Endothelial cell of umbilical vein (primary cell): ENCODE data around the gene UBL7. TPM values are rescaled to one million over a fixed set of nuclear protein-coding genes. Genes with fewer than 3 reads are reported as not detected.
A peak's percentile ranks its signal among the peaks of the same experiment; 100 is the strongest.

Source experiments
- BruUV-seq: library from RNA; stranded (reverse); fragments of 400-500 nt; replicated peaks from 2 replicates; lab custom pipeline; 2021; lab: Mats Ljungman, UMichigan
- CTCF ChIA-PET: fragments of 300-600, 350-600 bp; sonication (Branson Sonifier 250); formaldehyde crosslinking; loops from one replicate; lab custom pipeline; 2021; ENCODE audit warnings: antibody characterized with exemption, inconsistent platforms; lab: Charles Lee
- POLR2A ChIA-PET: fragments of 300-600, 350-600 bp; sonication (Branson Sonifier 250); formaldehyde crosslinking; loops from one replicate; lab custom pipeline; 2021; ENCODE audit warnings: antibody characterized with exemption, inconsistent platforms; lab: Charles Lee
- DNase-seq: peaks from one replicate; pipeline ENCODE4 v3.0.0-alpha.2; 2011; ENCODE audit warnings: low read depth, low spot score
- FAIRE-seq: peaks from 2 replicates; lab custom pipeline; 2011; peaks lifted over from hg19 to GRCh38; lab: Jason Lieb, UNC
- H2AFZ ChIP-seq: 2 replicates; pipeline ENCODE4 v1.6.0; 2012; ENCODE audit warnings: low read depth, low read length, control low read depth, inconsistent platforms
- H3K27ac ChIP-seq: 2 replicates; pipeline ENCODE4 v1.5.1; 2011; ENCODE audit warnings: low read depth, mild to moderate bottlenecking, control low read depth, low read length, moderate library complexity; ENCODE audit not compliant: insufficient read depth
- H3K27me3 ChIP-seq, 2 experiments: 2 replicates each; pipeline versions ENCODE4 v1.6.0 to v1.6.1; 2011; ENCODE audit warnings: low read length in 2 of 2, mixed read lengths in 1 of 2; ENCODE audit not compliant: control insufficient read depth in 2 of 2, insufficient read depth in 2 of 2
- H3K36me3 ChIP-seq, 2 experiments: 2 replicates in 1 of 2; 3 replicates in 1 of 2; pipeline ENCODE4 v1.5.1; 2011; ENCODE audit warnings: low read length in 2 of 2, mild to moderate bottlenecking in 1 of 2, moderate library complexity in 1 of 2; ENCODE audit not compliant: control insufficient read depth in 2 of 2, insufficient read depth in 2 of 2; ENCODE audit errors: extremely low read depth in 1 of 2
- H3K4me1 ChIP-seq: 3 replicates; pipeline ENCODE4 v1.5.1; 2011; ENCODE audit warnings: mild to moderate bottlenecking, low read length; ENCODE audit not compliant: control insufficient read depth, insufficient read depth; ENCODE audit errors: extremely low read depth
- H3K4me2 ChIP-seq: 2 replicates; pipeline ENCODE4 v1.6.1; 2011; ENCODE audit warnings: low read length, control low read depth, mixed read lengths; ENCODE audit not compliant: insufficient read depth
- H3K4me3 ChIP-seq, 3 experiments: fragments of 200-600 bp in 1 of 3; sonication (generic), shearing (Covaris generic) in 1 of 3; replicated peaks in 1 of 3; 2 replicates each; pipeline ENCODE4 v1.5.1; 2011 to 2016; ENCODE audit warnings: control low read depth in 3 of 3, low read length in 3 of 3, mild to moderate bottlenecking in 2 of 3, inconsistent platforms in 1 of 3, low read depth in 1 of 3, moderate library complexity in 1 of 3; ENCODE audit not compliant: insufficient read depth in 1 of 3
- H3K79me2 ChIP-seq: 2 replicates; pipeline ENCODE4 v1.6.0; 2012; ENCODE audit warnings: low read length, inconsistent platforms; ENCODE audit not compliant: control insufficient read depth, insufficient read depth
- H3K9ac ChIP-seq: replicated peaks from 2 replicates; pipeline ENCODE3; 2011; ENCODE audit warnings: low read length, control low read depth; ENCODE audit not compliant: insufficient read depth; ENCODE audit errors: extremely low read depth
- H3K9me1 ChIP-seq: replicated peaks from 3 replicates; pipeline ENCODE4 v1.6.0; 2011; ENCODE audit warnings: mild to moderate bottlenecking, low read length; ENCODE audit not compliant: control insufficient read depth, insufficient read depth; ENCODE audit errors: extremely low read depth
- H3K9me3 ChIP-seq: replicated peaks from 2 replicates; pipeline ENCODE4 v1.5.1; 2012; ENCODE audit warnings: low read length, inconsistent platforms; ENCODE audit not compliant: control insufficient read depth, insufficient read depth
- H4K20me1 ChIP-seq: replicated peaks from 2 replicates; pipeline ENCODE3; 2011; ENCODE audit warnings: mild to moderate bottlenecking, low read length; ENCODE audit not compliant: control insufficient read depth, insufficient read depth; ENCODE audit errors: extremely low read depth
- EZH2 ChIP-seq: IDR thresholded peaks from 2 replicates; pipeline ENCODE4 v1.6.1; 2012; ENCODE audit warnings: borderline replicate concordance, low read depth, mild to moderate bottlenecking, moderate library complexity, low read length, inconsistent platforms; ENCODE audit not compliant: severe bottlenecking
- FOS ChIP-seq: IDR thresholded peaks from 2 replicates; pipeline ENCODE4 v1.6.1; 2011; ENCODE audit warnings: mild to moderate bottlenecking, low read length, moderate library complexity, borderline replicate concordance; ENCODE audit not compliant: insufficient read depth
- GATA2 ChIP-seq: IDR thresholded peaks from 2 replicates; pipeline ENCODE4 v1.7.0; 2011; ENCODE audit warnings: low read depth, mild to moderate bottlenecking, moderate library complexity, mixed read lengths, low read length; ENCODE audit not compliant: insufficient read length, insufficient read depth
- JUN ChIP-seq: IDR thresholded peaks from 2 replicates; pipeline ENCODE4 v1.6.1; 2011; ENCODE audit warnings: borderline replicate concordance, low read depth; ENCODE audit not compliant: insufficient read length, insufficient read depth
- MYC ChIP-seq: IDR thresholded peaks from one replicate; pipeline ENCODE4 v1.6.1; 2011; ENCODE audit warnings: mild to moderate bottlenecking, low read depth, low read length
- POLR2A ChIP-seq: IDR thresholded peaks from 2 replicates; pipeline ENCODE4 v1.6.1; 2012; ENCODE audit warnings: low read depth, mild to moderate bottlenecking, control low read depth, low read length
- POLR2AphosphoS5 ChIP-seq: IDR thresholded peaks from 2 replicates; pipeline ENCODE4 v1.6.1; 2012; ENCODE audit warnings: low read depth, mild to moderate bottlenecking, control low read depth, low read length, moderate library complexity; ENCODE audit not compliant: insufficient read depth
- dilution Hi-C: fragments of 300-500 bp; cut with MboI; formaldehyde crosslinking; loops from one replicate; pipeline ENCODE4 v1.15.0; 2019; ENCODE audit warnings: low sequenced_read_pairs; ENCODE audit not compliant: extremely low pct_ligation_motif_present
- intact Hi-C: fragments of 100-400 bp; cut with micrococcal nuclease; formaldehyde crosslinking; loops from one replicate; pipeline ENCODE4 v1.10.0; 2022
- polyA plus RNA-seq, 4 experiments: library from polyadenylated mRNA; depleted of rRNA in 3 of 4; stranded (reverse) in 3 of 4; unstranded in 1 of 4; fragments of >200 nt; gene quantifications; 2 replicates each; pipeline versions ENCODE4 v1.2.1 to v1.2.3, GENCODE V29; 2011 to 2012; ENCODE audit warnings: missing spikeins in 1 of 4
- total RNA-seq: library from RNA; stranded (reverse); gene quantifications from 2 replicates; pipeline ENCODE4 v1.2.3, GENCODE V29; 2021
- TF ChIP-seq, protein P1 (sequence below), 2 donors: IDR thresholded peaks; 1 replicate in 1 of 2; 2 replicates in 1 of 2; pipeline ENCODE4 v1.5.1; 2011; ENCODE audit warnings: low read length in 2 of 2, mild to moderate bottlenecking in 2 of 2, moderate library complexity in 2 of 2, control low read depth in 1 of 2, inconsistent platforms in 1 of 2, low read depth in 1 of 2; ENCODE audit not compliant: insufficient read depth in 1 of 2; ENCODE audit errors: extremely low read depth in 1 of 2
- TF ChIP-seq, protein P2 (sequence below): IDR thresholded peaks from 2 replicates; pipeline ENCODE4 v1.6.1; 2011; ENCODE audit not compliant: insufficient read depth, insufficient read length

Gene UBL7
- total and polyA plus RNA-seq, 2 donors (not counting 3 experiments of a cell fraction or from before 2014, with no cell fraction given), result 32.8 to 90.4 TPM

DNA sequence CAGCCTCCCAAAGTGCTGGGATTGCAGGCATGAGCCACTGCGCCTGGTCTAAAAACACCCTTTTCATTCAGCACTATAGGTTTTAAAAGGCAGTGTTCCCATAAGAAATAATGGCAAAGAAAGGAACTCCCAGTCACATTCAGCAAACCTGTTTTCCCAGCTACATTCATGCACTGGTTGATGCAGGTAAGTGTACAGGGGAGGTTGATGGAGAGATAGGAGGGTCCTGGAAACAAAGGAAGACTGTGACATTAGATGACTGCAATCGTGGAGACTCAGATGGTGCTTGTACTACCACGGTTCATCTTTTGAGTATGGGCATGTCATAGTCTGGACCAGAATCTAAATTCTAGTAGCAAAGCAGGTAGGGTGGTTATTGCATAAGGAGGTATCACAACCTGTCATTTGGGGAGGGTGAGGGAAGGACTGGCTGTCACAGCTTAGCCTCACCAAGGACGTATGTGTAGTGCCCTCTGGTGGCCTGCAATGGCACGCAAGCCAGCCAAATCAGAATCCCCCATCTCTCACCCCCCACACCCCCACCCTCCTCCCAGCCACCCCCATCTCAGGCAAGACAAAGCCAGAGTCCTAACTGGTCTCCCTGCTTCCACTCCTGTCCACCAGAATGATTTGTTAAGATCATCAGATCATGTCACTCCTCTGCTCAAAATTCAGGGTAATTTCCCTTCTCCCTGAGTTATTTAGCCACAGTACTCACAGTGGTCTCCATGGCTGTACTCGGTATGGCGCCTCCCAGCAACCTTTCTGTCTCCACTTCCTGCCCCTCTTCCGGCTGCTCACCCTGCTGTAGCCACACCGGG is 28.8 kb upstream of the UBL7 start:
- H3K9me3 ChIP-seq, result no peaks in the 10 kb centered on the region
- no peak overlapping the region for H3K4me3 ChIP-seq
- ChIA-PET POLR2A (no interaction called here), CTCF (interaction anchor here (0.6 to 2.0 kb wide), 22 partner anchors 8 to 128 kb away, joined by 3 to 27 read pairs (median 4); partner anchors contain the start of genes ARID3B and CYP11A1)
- no peaks in the 10 kb centered on the region for H3K36me3 ChIP-seq
- no peak overlapping the region for H3K27ac ChIP-seq
- peak; percentile 59 for FAIRE-seq
- no peaks in the 10 kb centered on the region for H3K79me2 ChIP-seq
- peaks cover 4% of the 10 kb centered on the region for H3K4me1 ChIP-seq
- dilution Hi-C loops, result no loop called here
- DNase-seq, result peak; percentile 44
- BruUV-seq, result no TSS peak
- H3K9me1 ChIP-seq, result no peaks in the 10 kb centered on the region
- H2AFZ ChIP-seq, result peak overlapping the region; percentile 75
- no peaks in the 10 kb centered on the region for H3K27me3 ChIP-seq
- H4K20me1 ChIP-seq, result no peaks in the 10 kb centered on the region
- intact Hi-C loops, result loop anchor here (1.0 kb wide), 3 partner anchors 51 to 115 kb away; no protein-coding TSS in a partner anchor
- H3K4me2 ChIP-seq, result no peak overlapping the region
- TF ChIP-seq, protein P1, sequence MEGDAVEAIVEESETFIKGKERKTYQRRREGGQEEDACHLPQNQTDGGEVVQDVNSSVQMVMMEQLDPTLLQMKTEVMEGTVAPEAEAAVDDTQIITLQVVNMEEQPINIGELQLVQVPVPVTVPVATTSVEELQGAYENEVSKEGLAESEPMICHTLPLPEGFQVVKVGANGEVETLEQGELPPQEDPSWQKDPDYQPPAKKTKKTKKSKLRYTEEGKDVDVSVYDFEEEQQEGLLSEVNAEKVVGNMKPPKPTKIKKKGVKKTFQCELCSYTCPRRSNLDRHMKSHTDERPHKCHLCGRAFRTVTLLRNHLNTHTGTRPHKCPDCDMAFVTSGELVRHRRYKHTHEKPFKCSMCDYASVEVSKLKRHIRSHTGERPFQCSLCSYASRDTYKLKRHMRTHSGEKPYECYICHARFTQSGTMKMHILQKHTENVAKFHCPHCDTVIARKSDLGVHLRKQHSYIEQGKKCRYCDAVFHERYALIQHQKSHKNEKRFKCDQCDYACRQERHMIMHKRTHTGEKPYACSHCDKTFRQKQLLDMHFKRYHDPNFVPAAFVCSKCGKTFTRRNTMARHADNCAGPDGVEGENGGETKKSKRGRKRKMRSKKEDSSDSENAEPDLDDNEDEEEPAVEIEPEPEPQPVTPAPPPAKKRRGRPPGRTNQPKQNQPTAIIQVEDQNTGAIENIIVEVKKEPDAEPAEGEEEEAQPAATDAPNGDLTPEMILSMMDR (IDR thresholded peaks at IDR 0.05; ENCODE audit: extremely low read depth in 1 of 2, insufficient read depth in 1 of 2, low read depth in 1 of 2, low read length in 2 of 2), result peak; percentile 44 to 77
- no peak for TF ChIP-seq FOS
- no peak overlapping the region for H3K9ac ChIP-seq

DNA sequence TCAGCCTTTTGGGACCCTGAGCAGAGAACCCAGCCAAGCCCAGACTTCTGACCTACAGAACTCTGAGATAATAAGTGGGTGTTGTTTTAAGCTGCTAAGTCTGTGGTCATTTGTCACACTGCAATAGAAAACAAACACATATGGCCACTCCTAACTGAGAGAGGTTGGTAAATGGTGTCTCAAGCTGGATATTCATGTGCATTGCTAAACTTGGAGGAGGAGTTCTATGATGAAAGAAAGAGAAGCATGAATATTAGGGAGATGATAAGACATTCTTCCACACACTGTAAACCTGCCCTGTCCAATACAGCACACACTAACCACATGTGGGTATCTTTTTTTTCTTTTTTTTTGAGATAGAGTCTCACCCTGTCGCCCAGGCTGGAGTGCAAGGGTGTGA is 27.8 kb upstream of the UBL7 start:
- Histone ChIP-seq H3K9me1 (no peaks in the 10 kb centered on the region), H2AFZ (no peak overlapping the region), H3K79me2 (no peaks in the 10 kb centered on the region), H3K4me1 (peaks cover 4% of the 10 kb centered on the region), H3K9ac (no peak overlapping the region), H3K27ac (no peak overlapping the region), H3K27me3 (no peaks in the 10 kb centered on the region), H3K36me3 (no peaks in the 10 kb centered on the region), H4K20me1 (no peaks in the 10 kb centered on the region), H3K4me2 (no peak overlapping the region), H3K9me3 (no peaks in the 10 kb centered on the region), H3K4me3 (no peak overlapping the region)
- intact Hi-C loops, result loop anchor here (1.0 kb wide), 3 partner anchors 50 to 114 kb away; no protein-coding TSS in a partner anchor
- DNase-seq (no peak), FAIRE-seq (no peak)
- dilution Hi-C loops, result no loop called here
- TF ChIP-seq POLR2A, result no peak
- TF ChIP-seq, protein P1 (IDR thresholded peaks at IDR 0.05; ENCODE audit: extremely low read depth in 1 of 2, insufficient read depth in 1 of 2, low read depth in 1 of 2, low read length in 2 of 2), result no peak
- TF ChIP-seq, protein P2, sequence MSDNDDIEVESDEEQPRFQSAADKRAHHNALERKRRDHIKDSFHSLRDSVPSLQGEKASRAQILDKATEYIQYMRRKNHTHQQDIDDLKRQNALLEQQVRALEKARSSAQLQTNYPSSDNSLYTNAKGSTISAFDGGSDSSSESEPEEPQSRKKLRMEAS, result no peak
- no peak for TF ChIP-seq FOS
- no peak for TF ChIP-seq JUN
- TF ChIP-seq GATA2, result no peak
- no peak for TF ChIP-seq EZH2
- no peak for TF ChIP-seq POLR2AphosphoS5
- no peak for TF ChIP-seq MYC
- CTCF ChIA-PET, result interaction anchor here (1.0 to 2.0 kb wide), 8 partner anchors 10 to 129 kb away, joined by 3 to 27 read pairs (median 4); no protein-coding TSS in a partner anchor
- no TSS peak for BruUV-seq
- POLR2A ChIA-PET, result no interaction called here
